ENCODE data around the gene GNB1L.
"Not testable (repeated sequence)": the region's sequence is repeated elsewhere in the genome, so short reads cannot be mapped to it uniquely, and the experiment has no call there.

The GNB1L gene

GRCh38 chr22:19888131-19888746 lies 33.6 kb upstream of the GNB1L start:
- no peak for DNase-seq

- DNase-seq, result no peak
These were observed 32.7 kb upstream of the GNB1L start for GRCh38 chr22:19887256-19887985.

DNA sequence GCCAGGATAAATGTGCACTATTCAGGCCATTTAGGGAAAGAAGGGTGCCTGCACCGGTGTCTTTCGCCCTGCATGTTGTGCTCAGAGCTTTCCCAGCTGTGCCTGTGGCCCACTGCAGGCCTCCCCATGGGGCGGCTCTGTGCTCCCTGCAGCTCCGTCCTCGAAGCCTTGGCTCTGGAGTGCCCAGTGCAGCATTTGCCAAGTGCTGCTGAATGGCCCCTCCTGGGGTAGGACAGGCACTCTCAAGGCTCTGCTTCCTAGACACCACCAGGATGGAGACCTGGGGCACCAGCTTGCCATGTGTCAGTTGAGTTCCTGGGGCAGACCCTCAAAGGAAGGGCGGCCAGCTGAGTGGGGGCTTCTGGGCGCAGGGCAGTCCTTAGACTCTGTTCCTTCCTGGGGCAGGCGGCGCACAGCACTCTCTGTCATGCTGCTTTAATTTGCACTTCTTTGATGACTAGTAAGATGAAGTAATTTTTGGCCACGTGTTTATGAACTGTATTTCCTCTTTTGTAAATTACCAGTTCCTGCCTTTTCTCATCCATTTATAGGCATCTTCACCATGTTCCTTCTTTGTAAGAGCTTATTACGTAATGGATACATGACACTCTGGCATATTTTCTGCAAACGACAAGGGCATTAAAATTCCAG lies 32.1 kb upstream of the GNB1L start:
- DNase-seq, result no peak

GRCh38 chr22:19885841-19886592 lies 31.3 kb upstream of the GNB1L start:
- no peak for DNase-seq

DNA sequence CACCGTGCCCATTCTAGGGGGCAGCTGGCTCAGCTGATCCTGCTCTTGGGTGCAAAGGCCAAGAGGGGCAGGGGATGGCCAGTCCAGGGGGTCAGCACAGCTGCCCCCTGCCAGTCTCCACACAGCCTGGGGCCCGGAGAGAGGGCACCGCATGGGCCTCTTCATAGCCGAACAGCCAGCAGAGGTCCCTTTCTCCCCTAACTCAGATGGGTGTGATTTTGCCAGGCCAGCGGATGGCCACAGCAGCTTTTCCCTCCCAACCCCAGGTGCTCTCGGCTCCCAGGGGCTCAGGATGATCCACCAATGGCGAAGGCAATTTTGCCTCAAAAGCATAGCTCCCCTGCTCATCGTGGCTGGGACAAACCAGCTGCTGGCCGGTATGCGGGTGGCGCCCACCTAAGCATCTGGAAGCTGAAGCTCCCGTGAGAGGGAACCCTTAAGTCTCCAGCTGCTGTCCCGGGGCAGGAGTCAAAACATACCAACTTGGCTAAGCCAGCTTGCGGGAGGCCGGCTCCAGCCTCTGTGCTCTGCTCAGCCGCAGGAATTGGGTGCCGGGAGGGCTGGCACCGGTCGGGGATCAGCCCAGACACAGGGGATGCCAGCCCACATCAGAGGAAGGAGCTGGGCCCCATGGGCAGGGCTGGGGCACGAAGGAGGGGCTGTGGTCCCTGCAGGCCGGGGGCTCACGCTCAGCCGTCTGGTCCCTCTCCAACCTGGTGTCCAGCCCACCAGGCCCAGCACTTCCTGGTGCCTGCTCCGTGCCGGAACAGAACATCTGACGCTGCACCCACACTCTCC lies 30.5 kb upstream of the GNB1L start:
- no peak for DNase-seq

DNA sequence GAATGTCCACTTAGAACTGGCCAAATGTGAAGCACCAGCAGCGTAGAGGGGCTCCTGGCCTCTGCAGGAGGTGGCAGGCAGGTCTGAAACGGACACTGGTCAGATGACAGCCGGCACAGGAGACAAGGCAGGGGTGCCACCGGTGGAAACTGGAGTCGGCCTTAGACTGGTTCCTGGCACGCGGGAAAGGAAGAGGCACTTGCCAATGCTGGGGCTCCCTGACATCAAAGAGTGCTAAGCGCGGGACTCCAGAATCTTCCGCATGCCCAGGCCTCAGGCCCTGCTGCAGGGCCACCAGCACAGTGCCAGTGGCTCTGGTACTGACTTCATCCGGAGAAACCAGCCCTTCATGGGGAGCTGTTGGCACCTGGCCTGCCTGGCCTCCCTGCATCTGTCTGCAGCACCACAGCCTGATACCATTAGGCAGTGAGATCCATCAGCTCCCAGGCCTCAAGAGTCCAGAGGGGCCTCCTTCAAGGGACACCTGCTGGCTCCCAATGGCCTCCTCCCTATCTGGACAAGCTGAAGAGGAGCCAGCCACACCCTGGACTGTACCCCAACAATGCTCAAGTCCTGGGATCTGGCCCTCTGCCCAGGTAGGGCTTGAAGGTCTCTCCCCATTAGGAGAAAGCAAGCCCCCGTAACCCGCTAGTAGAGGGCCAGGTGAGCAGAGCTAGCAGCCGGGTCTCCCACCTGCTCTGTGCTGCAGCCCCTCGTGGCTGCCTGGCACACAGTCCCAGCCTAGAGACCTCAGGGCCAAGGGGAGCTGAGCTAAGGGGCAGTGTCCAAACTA lies 29.7 kb upstream of the GNB1L start:
- no peak for DNase-seq

DNA sequence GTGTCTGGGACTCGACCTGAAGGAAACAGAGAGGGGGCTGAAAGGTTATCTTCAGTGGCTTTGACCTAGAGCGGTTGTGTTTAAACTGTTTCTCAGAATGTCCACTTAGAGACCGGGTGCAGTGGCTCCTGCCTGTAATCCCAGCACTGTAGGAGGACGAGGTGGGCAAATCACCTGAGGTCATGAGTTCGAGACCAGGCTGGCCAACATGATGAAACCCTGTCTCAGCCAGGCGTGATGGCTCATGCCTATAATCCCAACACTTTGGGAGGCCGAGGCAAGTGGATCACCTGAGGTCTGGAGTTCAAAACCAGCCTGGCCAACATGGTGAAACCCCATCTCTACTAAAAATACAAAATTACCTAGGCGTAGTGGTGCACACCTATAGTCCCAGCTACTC lies 28.8 kb upstream of the GNB1L start:
- DNase-seq, result not testable (repeated sequence)

GRCh38 chr22:19882446-19883381 lies 28.0 kb upstream of the GNB1L start:
- DNase-seq, result no peak

GRCh38 chr22:19880786-19881569 lies 26.3 kb upstream of the GNB1L start:
- DNase-seq, result no peak

DNA sequence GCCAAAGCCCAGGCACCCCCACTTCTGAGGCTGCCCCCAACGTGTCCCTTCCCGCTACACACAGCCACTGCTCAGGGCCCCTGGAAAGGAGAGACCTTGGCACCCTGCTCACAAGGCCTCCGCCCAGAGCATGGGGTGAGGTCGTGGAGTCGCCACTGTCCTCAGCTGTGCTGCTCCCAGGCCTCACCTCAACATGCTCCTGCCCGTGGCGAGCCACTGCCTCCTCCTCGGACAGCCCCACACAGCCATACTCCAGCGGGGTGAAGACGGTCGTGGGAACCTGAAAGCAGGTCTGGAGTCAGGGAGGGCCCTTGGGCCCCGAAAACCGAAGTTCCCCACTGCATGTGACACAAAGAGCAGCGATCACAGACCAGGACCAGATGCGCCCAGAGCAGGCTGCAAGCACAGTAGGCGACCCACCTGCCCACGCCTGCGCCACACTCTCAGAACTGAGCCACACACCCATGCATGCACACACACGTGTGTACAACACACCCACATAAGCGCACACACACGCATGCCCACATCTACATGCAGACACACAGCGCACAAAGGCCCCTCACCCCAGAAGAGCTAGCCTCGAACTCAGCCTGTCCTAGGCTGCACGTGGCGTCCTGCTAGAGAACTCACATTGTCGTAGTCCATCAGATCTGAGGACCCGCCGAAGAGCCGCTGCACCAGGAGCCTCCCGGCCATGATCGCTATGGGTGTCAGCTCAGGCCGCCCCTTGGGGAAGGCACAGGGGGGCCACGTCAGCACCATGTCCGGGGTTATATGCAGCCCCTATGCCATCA lies 25.5 kb upstream of the GNB1L start:
- no peak for DNase-seq

- no peak for DNase-seq
These were observed 24.9 kb upstream of the GNB1L start for GRCh38 chr22:19879643-19879991.

DNA sequence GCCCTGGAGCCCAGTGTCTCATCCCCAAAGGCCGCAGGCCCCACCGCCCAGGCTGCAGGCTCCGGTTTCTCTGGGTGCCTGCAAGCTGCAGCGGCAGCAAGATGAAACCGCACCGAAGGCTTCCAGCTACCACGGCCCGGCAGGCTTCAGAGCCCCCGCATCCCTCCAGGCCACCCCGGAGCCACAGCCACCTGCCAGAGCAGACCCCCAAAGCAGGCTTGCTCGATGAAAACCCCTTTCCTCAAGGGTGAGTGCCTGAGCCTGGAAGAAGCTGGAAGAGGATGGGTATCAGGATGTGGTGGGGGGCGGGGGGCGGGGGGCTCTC lies 24.5 kb upstream of the GNB1L start:
- DNase-seq, result no peak

DNA sequence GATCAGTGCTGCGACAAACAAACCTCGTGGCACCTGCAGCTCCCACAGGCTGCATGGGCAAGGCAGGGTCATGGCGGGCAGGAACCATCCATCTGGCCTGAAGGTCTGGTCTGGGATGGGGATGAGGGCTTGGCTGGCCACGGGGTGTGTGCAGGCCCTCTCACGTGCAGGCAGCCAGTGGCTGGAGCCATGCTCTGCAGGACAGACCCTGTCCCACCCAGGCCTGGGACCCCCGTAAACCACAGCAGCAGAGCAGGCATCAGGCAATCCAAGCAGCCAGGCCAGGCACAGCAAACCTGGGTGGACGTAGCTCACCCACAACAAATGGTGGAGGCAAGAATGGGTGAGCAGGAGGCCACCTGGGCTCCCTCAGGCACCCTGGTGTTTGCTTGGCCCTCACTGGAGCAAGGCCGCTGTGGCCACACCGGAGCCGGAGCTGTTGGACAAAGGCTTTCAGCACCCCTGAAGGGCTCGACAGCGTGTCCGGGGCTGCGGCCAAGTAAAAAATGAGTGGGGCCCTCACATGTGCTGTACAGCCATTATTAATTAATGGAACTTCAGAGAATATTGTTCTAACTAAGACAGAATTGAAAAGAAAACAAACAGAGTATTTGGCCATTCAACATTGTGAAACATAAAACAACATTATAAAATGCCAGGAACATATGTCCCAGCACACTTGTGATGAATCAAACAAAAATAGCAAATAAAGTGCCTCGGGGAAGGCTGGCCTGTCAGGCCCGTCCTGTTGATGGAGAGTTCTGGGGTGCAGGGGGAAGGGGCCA lies 24.0 kb upstream of the GNB1L start:
- DNase-seq, result no peak

GRCh38 chr22:19877626-19878339 lies 23.1 kb upstream of the GNB1L start:
- no peak for DNase-seq

DNA sequence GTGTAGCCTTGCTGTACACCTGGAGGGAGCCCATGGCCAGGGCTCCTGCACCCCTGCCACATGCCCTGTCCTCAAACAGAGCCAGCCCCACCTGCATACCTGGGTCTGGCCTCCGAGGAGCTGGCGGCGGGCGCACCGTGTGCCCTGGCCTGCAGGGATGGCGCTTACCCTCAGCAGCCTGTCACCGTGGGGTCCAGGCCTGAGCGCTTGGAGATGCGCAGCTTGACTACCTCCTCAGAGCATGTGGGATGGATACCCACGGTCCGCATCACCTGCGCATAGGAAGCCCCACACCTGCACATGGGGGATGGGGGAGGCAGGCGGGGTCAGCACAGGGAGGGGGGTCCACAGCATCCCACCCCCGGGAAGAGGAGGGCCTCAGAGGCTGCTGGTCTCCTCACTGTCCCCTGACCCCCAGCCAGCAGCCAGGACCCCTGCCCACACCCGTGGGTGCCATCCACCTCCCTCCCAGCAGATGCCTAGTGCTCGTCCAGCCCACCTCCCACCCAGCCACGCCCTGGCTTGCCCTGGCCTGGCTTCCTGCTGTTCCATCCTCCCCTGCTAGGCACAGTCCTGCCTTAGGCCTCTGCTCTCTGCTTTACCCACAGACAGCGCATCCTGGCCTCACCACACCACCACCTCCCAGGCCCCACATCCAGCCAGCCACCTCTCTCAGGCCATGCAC lies 22.4 kb upstream of the GNB1L start:
- DNase-seq, result no peak

DNA sequence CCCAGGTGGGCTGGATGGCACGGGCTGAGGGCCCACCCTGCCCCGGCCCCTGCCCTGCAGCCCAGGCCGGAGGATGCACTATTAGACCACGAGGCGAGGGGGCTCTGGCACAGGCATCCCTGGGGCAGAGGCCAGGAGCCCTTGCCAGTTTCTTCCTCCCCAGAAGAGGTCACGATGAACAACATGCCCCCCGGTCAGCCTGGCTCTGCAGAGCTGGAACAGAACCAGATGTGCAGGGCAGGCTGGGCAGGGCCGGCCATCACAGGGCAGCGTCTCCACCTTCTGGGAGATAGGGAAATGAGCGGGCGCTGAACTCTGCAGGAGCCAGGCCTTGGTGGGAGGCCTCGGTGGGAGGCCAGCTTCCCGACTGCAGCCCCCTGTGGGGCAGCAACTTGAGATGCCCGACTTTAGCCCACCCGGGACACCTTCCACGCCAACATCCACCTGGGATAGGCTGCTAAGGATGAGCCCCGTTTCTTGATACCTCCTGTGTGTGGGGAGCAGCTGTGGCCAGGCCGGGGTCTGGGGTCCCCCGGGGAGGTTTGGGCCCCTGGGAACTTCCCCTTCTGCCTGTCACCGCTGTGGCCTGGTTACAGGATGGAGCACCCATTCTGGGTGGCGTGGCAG lies 21.8 kb upstream of the GNB1L start:
- no peak for DNase-seq
